NT2/D1 (cell line): Measurements from ENCODE around the gene FGFBP2.

Source experiments
- DNase-seq: peaks from one replicate; pipeline ENCODE4 v3.0.0-alpha.2; 2011; ENCODE audit warnings: low read depth, low spot score
- H3K27me3 ChIP-seq: 2 replicates; pipeline ENCODE4 v1.6.0; 2011; ENCODE audit warnings: mild to moderate bottlenecking; ENCODE audit not compliant: insufficient read length, insufficient read depth
- H3K36me3 ChIP-seq: 2 replicates; pipeline ENCODE4 v1.6.1; 2011; ENCODE audit warnings: mild to moderate bottlenecking, low read length, mixed read lengths; ENCODE audit not compliant: insufficient read depth, insufficient read length
- H3K4me1 ChIP-seq: 2 replicates; pipeline ENCODE4 v1.5.1; 2011; ENCODE audit not compliant: insufficient read depth, insufficient read length
- H3K4me3 ChIP-seq: 2 replicates; pipeline ENCODE4 v1.5.1; 2011; ENCODE audit warnings: low read depth; ENCODE audit not compliant: insufficient read length
- H3K9ac ChIP-seq: 2 replicates; pipeline ENCODE4 v1.6.0; 2011; ENCODE audit warnings: low read depth; ENCODE audit not compliant: insufficient read length
- H3K9me3 ChIP-seq: 2 replicates; pipeline ENCODE4 v1.5.1; 2011; ENCODE audit warnings: mild to moderate bottlenecking, low read length; ENCODE audit not compliant: insufficient read depth
- SUZ12 ChIP-seq: IDR thresholded peaks from 2 replicates; pipeline ENCODE4 v1.6.1; 2011; ENCODE audit not compliant: insufficient read length, insufficient read depth; ENCODE audit errors: extremely low read depth
- YY1 ChIP-seq: IDR thresholded peaks from 2 replicates; pipeline ENCODE4 v1.6.1; 2011; ENCODE audit not compliant: insufficient read length, insufficient read depth
- ZNF274 ChIP-seq: IDR thresholded peaks from 2 replicates; pipeline ENCODE4 v1.6.1; 2011; ENCODE audit warnings: mild to moderate bottlenecking, low read depth, low read length

FGFBP2 gene

GRCh38 chr4:15938640-15939039, 24.3 kb downstream of the FGFBP2 start, which contains the start of gene FGFBP1:
TSS of gene FGFBP1 (minus strand) at chr4:15938740. CDS start at chr4:15936632, 2,108 bp downstream.
- DNase-seq: no peak
- Histone ChIP-seq H3K4me3 (no peak within 1 kb of the TSS), H3K9ac (no peak within 1 kb of the TSS), H3K9me3 (no peaks in the 10 kb centered on the region), H3K4me1 (no peaks in the 10 kb centered on the region), H3K36me3 (no peaks in the 10 kb centered on the region), H3K27me3 (no peaks in the 10 kb centered on the region)
- no peak for TF ChIP-seq SUZ12
- no peak for TF ChIP-seq ZNF274
- no peak for TF ChIP-seq YY1

GRCh38 chr4:15938182-15938581, 24.8 kb downstream of the FGFBP2 start:
- H3K4me1 ChIP-seq: no peaks in the 10 kb centered on the region
- DNase-seq: no peak
- no peaks in the 10 kb centered on the region for H3K36me3 ChIP-seq
- no peak overlapping the region for H3K9ac ChIP-seq
- H3K9me3 ChIP-seq: no peaks in the 10 kb centered on the region
- no peak for TF ChIP-seq YY1
- H3K4me3 ChIP-seq: no peak overlapping the region
- no peaks in the 10 kb centered on the region for H3K27me3 ChIP-seq

- TF ChIP-seq ZNF274: no peak
- TF ChIP-seq YY1: no peak
- TF ChIP-seq SUZ12: no peak
- H3K4me3 ChIP-seq: no peak overlapping the region
Observed at GRCh38 chr4:15936495-15936894, 26.5 kb downstream of the FGFBP2 start.

GRCh38 chr4:15935504-15936402, 27.2 kb downstream of the FGFBP2 start:
- no peak for DNase-seq
- no peaks in the 10 kb centered on the region for H3K4me1 ChIP-seq
- H3K4me3 ChIP-seq: no peak overlapping the region
- H3K9ac ChIP-seq: no peak overlapping the region
- no peaks in the 10 kb centered on the region for H3K9me3 ChIP-seq
- no peak for TF ChIP-seq SUZ12
- no peak for TF ChIP-seq ZNF274
- TF ChIP-seq YY1: no peak
- H3K27me3 ChIP-seq: no peaks in the 10 kb centered on the region
- H3K36me3 ChIP-seq: no peaks in the 10 kb centered on the region

More at GRCh38 chr4:15936495-15936894, 26.5 kb downstream of the FGFBP2 start:
- Histone ChIP-seq H3K9me3 (no peaks in the 10 kb centered on the region), H3K27me3 (no peaks in the 10 kb centered on the region), H3K36me3 (no peaks in the 10 kb centered on the region), H3K9ac (no peak overlapping the region), H3K4me1 (no peaks in the 10 kb centered on the region)
- no peak for DNase-seq

- no peaks in the 10 kb centered on the region for H3K27me3 ChIP-seq
- no peak for DNase-seq
- no peaks in the 10 kb centered on the region for H3K9me3 ChIP-seq
- no peak for TF ChIP-seq SUZ12
- no peak for TF ChIP-seq YY1
- TF ChIP-seq ZNF274: no peak
- no peak overlapping the region for H3K4me3 ChIP-seq
- H3K36me3 ChIP-seq: no peaks in the 10 kb centered on the region
- H3K9ac ChIP-seq: no peak overlapping the region
- H3K4me1 ChIP-seq: no peaks in the 10 kb centered on the region
Observed at GRCh38 chr4:15934259-15934658, 28.7 kb downstream of the FGFBP2 start.

- Histone ChIP-seq H3K36me3 (no peaks in the 10 kb centered on the region), H3K27me3 (no peaks in the 10 kb centered on the region), H3K9me3 (no peaks in the 10 kb centered on the region), H3K4me3 (no peak overlapping the region), H3K4me1 (no peaks in the 10 kb centered on the region), H3K9ac (no peak overlapping the region)
- TF ChIP-seq ZNF274 (no peak), SUZ12 (no peak)
- no peak for DNase-seq
Observed at GRCh38 chr4:15931451-15932210, 31.3 kb downstream of the FGFBP2 start.

GRCh38 chr4:15930314-15930713, 32.7 kb downstream of the FGFBP2 start:
- Histone ChIP-seq H3K9me3 (no peaks in the 10 kb centered on the region), H3K4me3 (no peak overlapping the region), H3K9ac (no peak overlapping the region), H3K36me3 (no peaks in the 10 kb centered on the region), H3K27me3 (no peaks in the 10 kb centered on the region), H3K4me1 (no peaks in the 10 kb centered on the region)
- DNase-seq: no peak
- no peak for TF ChIP-seq SUZ12
- no peak for TF ChIP-seq YY1
- TF ChIP-seq ZNF274: no peak
